ENCODE results near the gene SVOPL.

DNA sequence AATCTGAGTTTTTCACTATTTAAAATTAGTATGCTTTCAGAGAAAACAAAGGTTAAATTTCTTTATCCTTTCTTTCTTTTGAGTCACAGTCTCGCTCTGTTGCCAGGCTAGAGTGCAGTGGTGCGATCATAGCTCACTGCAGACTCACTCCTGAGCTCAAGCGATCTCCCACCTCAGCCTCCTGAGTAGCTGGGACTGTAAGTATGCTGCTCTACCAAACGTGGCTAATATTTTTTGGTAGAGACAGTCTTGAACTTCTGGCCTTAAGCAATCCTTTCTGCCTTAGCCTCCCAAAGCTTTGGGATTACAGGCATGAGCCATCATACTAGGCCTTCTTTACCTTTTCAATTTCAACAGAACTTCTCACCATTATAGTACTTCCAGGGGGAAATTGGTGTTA is 127.4 kb downstream of the SVOPL start:
- no peak for TF ChIP-seq GATA3 (IDR thresholded peaks at IDR 0.05; ENCODE audit: low read depth, low read length)
- no peak for TF ChIP-seq GATA2 (IDR thresholded peaks at IDR 0.05; ENCODE audit: low read depth, low read length)
